Prostate gland (tissue), 2 donors: ENCODE data around the gene CEP104. TPM values are rescaled to one million over a fixed set of nuclear protein-coding genes. Genes with fewer than 3 reads are reported as not detected.

Experiments used
- DNase-seq: peaks from one replicate; pipeline ENCODE4 v3.0.0-alpha.2; 2019; ENCODE audit warnings: low spot score
- H3K27ac ChIP-seq, 2 donors: fragments of 200-600 bp; sonication (generic); 2 replicates each; pipeline ENCODE4 v1.5.1; 2017 to 2019
- H3K27me3 ChIP-seq: fragments of 200-600 bp; sonication (generic); replicated peaks from 2 replicates; pipeline ENCODE4 v1.5.1; 2019; ENCODE audit not compliant: insufficient read depth
- H3K36me3 ChIP-seq, 2 donors: fragments of 200-600 bp; sonication (generic); 1 replicate in 1 of 2; 2 replicates in 1 of 2; pipeline versions ENCODE4 v1.5.1 to v1.8.1; 2017 to 2019
- H3K4me1 ChIP-seq: fragments of 200-600 bp; sonication (generic); replicated peaks from 2 replicates; pipeline ENCODE4 v1.5.1; 2019
- H3K4me3 ChIP-seq, 2 donors: fragments of 200-600 bp; sonication (generic); 2 replicates each; pipeline ENCODE4 v1.5.1; 2017 to 2019
- H3K9me3 ChIP-seq: fragments of 200-600 bp; sonication (generic); 2 replicates; pipeline ENCODE4 v1.5.1; 2017
- POLR2A ChIP-seq: fragments of 450-650 bp; IDR thresholded peaks from one replicate; pipeline ENCODE4 v1.6.1; 2016; ENCODE audit warnings: antibody characterized with exemption, mild to moderate bottlenecking
- POLR2AphosphoS5 ChIP-seq: sonication (generic); formaldehyde crosslinking; IDR thresholded peaks from one replicate; pipeline ENCODE4 v1.6.1; 2017; ENCODE audit warnings: antibody characterized with exemption
- WGBS: methylation state at CpG from one replicate; pipeline ENCODE4 v1.1.5; 2018; 5-methylcytosine and 5-hydroxymethylcytosine counted together
- intact Hi-C: fragments of 100-400 bp; cut with DNase I; formaldehyde crosslinking; loops from one replicate; pipeline ENCODE4 v1.14.2; 2022
- total RNA-seq, 2 donors: library from RNA; depleted of rRNA; stranded (reverse); fragments of >200 nt; gene quantifications; one replicate each; pipeline ENCODE4 v1.1.0, GENCODE V29; 2016
- TF ChIP-seq, protein P1 (sequence below), 4 experiments: fragments of 200-600 bp in 2 of 4; fragments of 450-650 bp in 2 of 4; sonication (generic) in 2 of 4; IDR thresholded peaks; 1 replicate in 3 of 4; 2 replicates in 1 of 4; pipeline ENCODE4 v1.5.1; 2016 to 2019; ENCODE audit warnings: antibody characterized with exemption in 4 of 4, mild to moderate bottlenecking in 2 of 4, moderate library complexity in 2 of 4

CEP104 gene
- total RNA-seq, 2 donors from 2014 or later = 20.9 to 28.5 TPM

DNA sequence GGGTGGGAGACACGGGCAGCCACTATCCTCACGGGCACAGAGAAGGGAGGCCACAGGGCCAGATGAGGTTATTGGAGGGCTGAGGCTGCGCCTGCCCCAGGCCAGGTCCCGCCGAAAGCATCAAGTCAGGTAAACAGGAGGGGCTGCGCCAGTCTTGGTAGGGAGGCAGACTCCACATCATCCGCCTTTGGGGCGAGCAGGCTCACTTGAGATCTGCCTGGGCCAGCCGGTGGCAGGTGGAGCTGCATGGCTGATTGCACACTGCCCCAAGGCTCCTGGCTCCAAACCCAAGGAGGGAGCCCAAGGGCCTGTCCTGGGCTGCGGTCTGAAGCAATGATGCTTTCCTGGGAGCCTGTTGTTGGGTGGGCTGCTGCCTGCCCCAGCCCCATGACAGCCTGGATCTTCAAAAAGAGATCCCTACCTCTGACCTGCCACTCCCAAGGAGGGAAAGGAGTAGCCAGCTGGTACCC is 79.9 kb downstream of the CEP104 start:
- 61% methylated on average over 3 of the region's 10 CpGs for WGBS
- no peaks in the 10 kb centered on the region for H3K27me3 ChIP-seq
- DNase-seq = no peak
- H3K27ac ChIP-seq = no peak overlapping the region
- peaks cover 3% of the 10 kb centered on the region for H3K4me1 ChIP-seq
- peaks cover 0 to 3% of the 10 kb centered on the region in 2 donors for H3K36me3 ChIP-seq
- intact Hi-C loops = no loop called here
- no peaks in the 10 kb centered on the region for H3K9me3 ChIP-seq
- H3K4me3 ChIP-seq = no peak overlapping the region
- TF ChIP-seq POLR2A = no peak
- no peak for TF ChIP-seq POLR2AphosphoS5
- TF ChIP-seq, protein P1, sequence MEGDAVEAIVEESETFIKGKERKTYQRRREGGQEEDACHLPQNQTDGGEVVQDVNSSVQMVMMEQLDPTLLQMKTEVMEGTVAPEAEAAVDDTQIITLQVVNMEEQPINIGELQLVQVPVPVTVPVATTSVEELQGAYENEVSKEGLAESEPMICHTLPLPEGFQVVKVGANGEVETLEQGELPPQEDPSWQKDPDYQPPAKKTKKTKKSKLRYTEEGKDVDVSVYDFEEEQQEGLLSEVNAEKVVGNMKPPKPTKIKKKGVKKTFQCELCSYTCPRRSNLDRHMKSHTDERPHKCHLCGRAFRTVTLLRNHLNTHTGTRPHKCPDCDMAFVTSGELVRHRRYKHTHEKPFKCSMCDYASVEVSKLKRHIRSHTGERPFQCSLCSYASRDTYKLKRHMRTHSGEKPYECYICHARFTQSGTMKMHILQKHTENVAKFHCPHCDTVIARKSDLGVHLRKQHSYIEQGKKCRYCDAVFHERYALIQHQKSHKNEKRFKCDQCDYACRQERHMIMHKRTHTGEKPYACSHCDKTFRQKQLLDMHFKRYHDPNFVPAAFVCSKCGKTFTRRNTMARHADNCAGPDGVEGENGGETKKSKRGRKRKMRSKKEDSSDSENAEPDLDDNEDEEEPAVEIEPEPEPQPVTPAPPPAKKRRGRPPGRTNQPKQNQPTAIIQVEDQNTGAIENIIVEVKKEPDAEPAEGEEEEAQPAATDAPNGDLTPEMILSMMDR (IDR thresholded peaks at IDR 0.05) = no peak

DNA sequence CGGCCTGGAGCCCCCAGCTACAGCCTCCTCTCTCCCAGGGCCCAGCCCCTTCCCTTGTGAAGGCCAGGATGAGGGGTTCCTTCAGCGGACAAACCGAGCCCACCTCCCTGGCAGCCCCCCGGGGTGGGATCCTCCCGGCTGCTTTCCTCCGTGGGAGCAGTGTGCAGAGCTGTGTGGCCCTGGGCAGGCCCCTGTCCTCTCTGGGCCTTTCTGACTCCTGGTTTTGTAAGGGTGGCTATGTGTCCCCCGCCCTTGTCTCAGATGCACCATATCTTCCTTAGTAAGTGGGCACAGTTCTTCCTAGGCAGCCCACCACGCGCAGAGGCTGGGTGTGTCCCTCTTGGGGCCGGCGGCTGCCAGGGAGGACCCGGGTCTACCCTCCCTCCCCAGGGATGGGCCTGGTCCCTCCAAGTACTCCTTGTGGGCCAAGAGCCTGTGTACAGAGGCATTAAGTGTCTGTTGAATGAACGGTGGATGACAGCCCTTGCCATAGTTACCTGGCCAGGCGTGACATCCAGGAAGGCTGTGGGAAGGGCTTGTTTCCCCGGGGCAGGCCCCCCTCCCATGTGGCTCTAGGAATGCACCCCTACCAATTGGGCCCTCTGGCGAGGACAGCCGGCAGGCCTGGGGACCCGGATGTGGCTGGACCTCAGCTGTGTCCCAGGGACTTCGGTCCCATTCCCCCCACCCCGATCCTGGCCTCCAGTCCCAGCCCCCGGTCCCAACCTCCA is 80.6 kb downstream of the CEP104 start:
- Histone ChIP-seq H3K27ac (peak overlapping the region; percentile 18 to 32), H3K27me3 (no peaks in the 10 kb centered on the region), H3K36me3 (no peaks in the 10 kb centered on the region), H3K9me3 (no peaks in the 10 kb centered on the region), H3K4me1 (peaks cover 3% of the 10 kb centered on the region), H3K4me3 (no peak overlapping the region)
- intact Hi-C loops = no loop called here
- DNase-seq = peak; percentile 53
- WGBS = 56% methylated on average over 16 of the region's 21 CpGs
- TF ChIP-seq POLR2A (no peak), POLR2AphosphoS5 (peak; percentile 56)
- TF ChIP-seq, protein P1 (IDR thresholded peaks at IDR 0.05) = no peak

DNA sequence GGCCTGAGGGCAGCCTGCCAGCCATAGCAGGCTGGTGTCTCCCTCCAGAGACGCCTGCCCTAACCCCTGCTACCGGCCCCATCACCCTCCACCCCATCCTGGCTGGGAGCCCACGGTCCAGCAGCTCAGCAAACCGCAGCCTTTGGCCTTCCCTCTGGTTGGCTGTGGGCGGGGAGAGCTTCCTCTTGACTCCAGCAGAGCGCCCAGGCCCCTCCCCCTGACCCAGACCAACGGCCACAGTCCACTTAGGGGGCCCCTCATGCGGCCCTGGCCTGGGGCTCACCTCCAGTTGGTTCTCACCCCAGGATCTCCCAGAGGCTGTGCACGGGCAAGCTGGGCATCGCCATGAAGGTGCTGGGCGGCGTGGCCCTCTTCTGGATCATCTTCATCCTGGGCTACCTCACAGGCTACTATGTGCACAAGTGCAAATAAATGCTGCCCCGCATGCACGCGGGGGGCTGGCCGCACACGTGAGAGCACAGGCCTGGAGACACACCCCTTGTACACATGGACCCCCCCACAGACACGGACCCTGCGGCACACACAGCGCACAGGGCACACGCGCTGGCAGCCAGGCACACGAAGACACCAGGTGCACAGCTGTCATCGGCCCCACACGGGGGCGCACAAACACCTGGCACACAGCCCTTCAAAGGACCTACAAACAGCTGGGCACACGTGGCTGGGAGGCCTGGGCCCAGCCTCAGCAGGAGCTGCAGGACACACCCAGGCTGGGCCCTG is 81.4 kb downstream of the CEP104 start:
- no peak for DNase-seq
- Histone ChIP-seq H3K27me3 (no peaks in the 10 kb centered on the region), H3K9me3 (no peaks in the 10 kb centered on the region), H3K4me1 (peaks cover 3% of the 10 kb centered on the region), H3K27ac (peak overlapping the region; percentile 18 to 32), H3K4me3 (no peak overlapping the region), H3K36me3 (no peaks in the 10 kb centered on the region)
- WGBS = 39% methylated on average over 27 of the region's 27 CpGs
- intact Hi-C loops = no loop called here
- TF ChIP-seq, protein P1 (IDR thresholded peaks at IDR 0.05) = peak in 3 of 4 experiments; percentile 30 to 45 (median 33)
- no peak for TF ChIP-seq POLR2A

DNA sequence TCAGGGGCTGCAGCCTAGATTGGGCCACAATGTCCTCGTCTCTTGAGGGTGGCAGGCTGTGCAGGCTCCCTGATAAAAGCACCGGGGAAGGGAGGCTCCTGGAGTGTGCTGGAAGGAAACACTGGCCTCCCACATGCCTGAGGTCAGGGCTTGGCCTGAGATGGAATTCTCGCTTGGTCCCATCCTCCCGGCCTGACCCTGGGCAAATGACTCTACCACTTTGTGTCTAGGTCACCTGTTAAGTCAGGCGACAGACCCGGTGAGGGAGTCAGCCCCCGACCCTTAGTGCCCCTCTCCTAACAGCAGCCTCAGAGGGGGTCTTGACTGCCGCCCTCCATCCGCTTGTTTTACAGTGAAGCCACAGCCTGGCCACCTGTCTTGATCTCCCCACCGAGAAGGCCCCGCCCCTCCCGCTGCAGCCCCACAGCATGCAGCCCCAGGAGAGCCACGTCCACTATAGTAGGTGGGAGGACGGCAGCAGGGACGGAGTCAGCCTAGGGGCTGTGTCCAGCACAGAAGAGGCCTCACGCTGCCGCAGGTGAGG is 82.0 kb downstream of the CEP104 start:
- H3K4me3 ChIP-seq = no peak overlapping the region

More for the DNA sequence above, 82.0 kb downstream of the CEP104 start:
- intact Hi-C loops = no loop called here
- H3K27me3 ChIP-seq = no peaks in the 10 kb centered on the region
- no peaks in the 10 kb centered on the region for H3K9me3 ChIP-seq
- TF ChIP-seq, protein P1 (IDR thresholded peaks at IDR 0.05) = no peak
- TF ChIP-seq POLR2A (no peak), POLR2AphosphoS5 (no peak)
- DNase-seq = no peak
- 66% methylated on average over 17 of the region's 17 CpGs for WGBS
- H3K36me3 ChIP-seq = no peaks in the 10 kb centered on the region
- no peak overlapping the region for H3K27ac ChIP-seq
- H3K4me1 ChIP-seq = peaks cover 3% of the 10 kb centered on the region
